HG02884 (cell line): Measurements from ENCODE around the gene TOMM70.
"Not testable (repeated sequence)": the region's sequence is repeated elsewhere in the genome, so short reads cannot be mapped to it uniquely, and the experiment has no call there.

ENCODE experiments used
- ATAC-seq: cut with Tn5 transposase; IDR thresholded peaks from one replicate; pipeline ENCODE4 v1.9.1; 2021; ENCODE audit warnings: mild to moderate bottlenecking, moderate library complexity; ENCODE audit not compliant: unreplicated experiment

The TOMM70 gene

DNA sequence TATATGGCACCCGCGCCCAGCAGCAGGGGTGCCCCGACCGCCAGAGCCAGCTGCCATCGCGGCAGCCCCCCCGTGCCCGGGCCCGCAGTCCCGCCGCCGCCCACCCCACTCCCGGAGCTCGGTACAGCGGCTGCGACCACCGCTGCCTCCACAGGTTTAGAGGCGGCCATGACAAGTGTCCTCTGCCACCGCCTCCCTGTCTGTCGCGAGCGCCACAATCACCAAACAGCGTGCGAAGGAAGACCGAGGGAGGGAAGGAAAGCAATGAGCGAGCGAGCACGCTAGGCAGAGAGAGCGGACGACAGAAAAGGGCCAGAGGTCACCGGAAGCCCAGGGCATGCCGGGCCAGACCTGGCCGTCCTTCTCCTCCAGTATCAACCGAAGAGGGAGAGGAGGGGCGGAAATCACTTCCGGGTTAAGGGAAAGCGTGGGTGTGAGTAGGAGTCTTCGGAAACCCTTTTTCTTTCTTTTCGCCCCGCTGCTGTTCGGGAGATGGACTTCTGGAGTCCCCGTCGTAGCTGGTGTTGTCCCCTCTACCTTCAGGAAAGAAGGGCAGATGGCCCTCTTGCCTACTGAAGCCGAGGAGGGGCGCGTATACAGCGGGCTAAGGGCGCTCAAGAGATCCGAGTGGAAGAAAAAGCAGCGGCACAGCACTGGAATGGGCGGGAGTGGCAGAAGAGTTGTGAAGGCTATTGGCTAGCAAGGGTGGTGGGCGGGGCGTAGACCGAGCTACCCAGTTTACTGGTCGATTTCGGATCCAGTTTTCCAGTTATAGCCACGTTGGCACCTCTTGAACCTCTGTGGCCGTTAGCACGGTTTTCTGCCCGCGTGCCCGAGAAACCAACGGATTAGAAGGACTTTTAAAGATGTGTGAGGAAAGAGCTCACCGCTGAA, at the start of gene TOMM70, which contains the start of gene LNP1:
Gene TOMM70, minus strand, starts transcription at position 310 of the 894 bp plus-strand sequence. Its CDS starts 140 bp downstream, at position 170.
Gene LNP1, plus strand, starts transcription at position 760 of the 894 bp plus-strand sequence. CDS start 28,191 bp downstream, outside the sequence.
- peak; percentile 90 for ATAC-seq

DNA sequence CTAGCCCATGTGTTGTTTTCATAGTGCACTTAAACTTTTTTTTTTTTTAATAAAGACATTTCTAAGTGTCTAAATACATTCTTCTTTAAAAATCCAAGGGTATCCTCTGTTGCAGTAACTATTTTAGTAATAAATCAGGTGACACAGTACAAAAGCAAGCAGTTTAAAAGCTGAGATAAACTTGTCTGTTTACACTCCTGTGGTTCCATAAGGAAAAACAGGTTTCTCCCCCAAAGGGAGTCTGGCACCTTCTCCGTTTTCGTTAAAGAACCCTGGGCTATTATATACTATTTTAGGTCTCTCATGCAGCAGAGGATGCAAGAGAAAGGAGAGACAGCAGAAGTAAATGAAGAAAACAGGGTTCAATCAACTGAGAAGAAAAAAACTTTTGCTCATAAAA, 48.3 kb upstream of the TOMM70 start:
- no peak for ATAC-seq

DNA sequence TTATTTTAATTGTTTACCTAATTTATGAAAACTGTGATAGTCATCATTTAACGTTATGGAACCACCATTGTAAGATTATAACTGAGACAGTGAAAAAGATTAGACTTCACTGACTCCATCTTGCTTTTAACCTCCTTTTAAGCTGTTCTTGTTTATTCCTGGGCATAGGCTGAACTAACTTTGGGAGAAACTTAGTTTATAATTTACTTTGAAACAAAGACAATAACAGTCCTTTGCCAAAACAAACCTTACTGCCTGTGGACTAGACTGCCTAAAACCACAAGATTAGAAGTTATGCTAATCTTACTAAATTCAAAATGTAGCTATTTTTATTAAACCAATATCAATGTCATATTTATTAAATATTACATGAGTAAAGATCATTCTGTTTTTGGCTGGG, 47.2 kb upstream of the TOMM70 start:
- ATAC-seq: no peak

DNA sequence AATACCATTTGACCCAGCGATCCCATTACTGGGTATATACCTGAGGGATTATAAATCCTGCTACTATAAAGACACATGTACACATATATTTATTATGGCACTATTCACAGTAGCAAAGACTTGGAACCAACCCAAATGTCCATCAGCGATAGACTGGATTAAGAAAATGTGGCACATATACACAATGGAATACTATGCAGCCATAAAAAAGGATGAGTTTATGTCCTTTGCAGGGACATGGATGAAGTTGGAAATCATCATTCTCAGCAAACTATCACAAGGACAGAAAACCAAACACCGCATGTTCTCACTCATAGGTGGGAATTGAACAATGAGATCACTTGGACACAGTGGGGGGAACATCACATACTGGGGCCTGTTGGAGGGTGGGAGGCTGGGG, 46.2 kb upstream of the TOMM70 start:
- ATAC-seq: not testable (repeated sequence)

DNA sequence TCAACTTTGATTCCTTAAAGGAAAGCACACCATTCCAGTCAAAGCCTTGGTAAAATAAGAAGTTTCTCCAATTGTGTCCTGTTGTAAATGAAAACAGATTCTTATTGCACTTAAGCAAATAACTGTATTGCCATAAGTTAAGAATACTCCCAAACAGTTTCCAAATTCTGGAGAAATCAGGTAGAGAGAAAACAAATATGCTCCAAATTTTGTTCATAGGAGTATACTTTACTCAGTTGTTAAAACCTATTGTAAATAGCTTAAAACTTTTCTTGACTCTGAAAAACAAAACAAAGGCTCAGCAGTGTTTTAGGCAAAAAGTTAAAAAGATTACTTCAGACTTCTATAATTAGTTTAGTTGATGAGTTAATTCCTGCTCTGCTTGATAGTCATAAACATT, 42.8 kb upstream of the TOMM70 start:
- no peak for ATAC-seq

DNA sequence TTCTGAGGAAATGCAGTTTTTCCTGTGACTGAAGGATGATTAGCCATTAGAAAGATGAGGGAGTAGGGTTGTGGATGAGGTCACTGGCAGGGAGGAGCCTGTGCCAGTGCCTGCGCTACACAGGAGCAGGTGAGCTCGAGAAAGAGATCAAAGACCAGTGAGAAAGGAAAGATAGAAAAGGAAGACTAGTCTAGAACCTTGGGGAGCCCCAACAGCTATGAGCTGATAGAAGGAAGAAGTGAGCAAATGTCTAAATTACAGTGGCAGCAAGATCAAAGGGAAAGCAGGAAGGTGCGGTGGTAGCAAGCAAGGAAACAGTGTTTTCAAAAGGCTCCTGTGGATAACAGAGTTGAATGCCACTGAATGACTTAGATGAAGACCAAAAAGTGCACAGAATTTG, 40.0 kb upstream of the TOMM70 start:
- no peak for ATAC-seq

DNA sequence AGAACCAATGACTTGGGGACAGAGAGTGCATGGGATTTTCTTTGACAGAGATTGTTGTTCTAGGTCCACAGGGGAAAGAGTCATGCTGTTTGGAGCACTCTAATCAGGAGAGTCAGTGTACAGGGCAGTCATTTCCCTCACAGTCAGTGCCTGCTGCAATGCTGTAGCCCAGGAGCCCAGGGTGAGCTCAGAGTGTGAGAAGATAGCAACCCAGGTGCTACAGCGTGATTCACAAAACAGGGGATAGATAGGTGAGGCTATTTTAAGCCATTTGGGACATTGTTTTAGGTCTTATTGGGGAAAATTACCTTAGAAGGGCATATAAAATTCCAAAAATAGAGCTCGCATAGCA, 37.7 kb upstream of the TOMM70 start:
- ATAC-seq: no peak

DNA sequence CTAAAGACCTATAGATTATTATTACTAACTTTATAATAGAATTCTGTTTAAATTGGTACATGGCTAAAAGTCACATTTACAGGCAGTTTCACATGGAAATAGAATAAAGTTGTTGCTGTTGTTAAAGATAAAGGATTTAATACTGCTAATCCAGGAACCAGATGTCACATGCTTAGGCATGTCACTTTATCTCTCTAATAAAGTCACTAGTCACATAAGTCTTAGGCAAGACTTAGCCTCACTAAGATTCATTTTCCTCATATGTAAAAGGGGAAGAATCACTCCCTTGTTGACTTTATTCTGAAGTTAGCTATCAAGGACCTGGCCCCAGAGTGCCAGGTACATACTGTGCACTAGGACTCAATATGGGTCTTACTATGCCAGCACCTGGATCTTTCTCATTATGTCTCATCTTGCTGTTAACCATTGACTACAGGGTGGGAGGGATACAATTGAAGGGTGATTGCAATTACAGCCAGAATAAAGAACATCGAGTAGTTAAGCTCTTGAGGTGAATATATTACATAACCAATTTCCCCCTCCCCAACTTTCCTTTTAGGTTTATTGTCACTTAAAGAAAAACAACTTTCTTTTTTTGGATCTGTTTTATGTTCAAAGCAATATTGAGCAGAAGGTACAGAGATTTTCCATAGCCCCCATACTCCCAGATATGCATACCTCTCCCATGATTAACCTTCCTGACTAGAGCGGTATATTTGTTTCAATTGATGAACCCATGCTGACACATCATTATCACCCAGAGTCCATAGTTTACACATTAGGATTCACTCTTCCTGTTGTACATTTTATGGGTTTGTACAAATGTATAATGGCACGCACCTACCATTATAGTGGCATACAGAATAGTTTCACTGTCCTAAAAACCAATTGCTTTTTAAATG, 37.1 kb upstream of the TOMM70 start:
- ATAC-seq: no peak

DNA sequence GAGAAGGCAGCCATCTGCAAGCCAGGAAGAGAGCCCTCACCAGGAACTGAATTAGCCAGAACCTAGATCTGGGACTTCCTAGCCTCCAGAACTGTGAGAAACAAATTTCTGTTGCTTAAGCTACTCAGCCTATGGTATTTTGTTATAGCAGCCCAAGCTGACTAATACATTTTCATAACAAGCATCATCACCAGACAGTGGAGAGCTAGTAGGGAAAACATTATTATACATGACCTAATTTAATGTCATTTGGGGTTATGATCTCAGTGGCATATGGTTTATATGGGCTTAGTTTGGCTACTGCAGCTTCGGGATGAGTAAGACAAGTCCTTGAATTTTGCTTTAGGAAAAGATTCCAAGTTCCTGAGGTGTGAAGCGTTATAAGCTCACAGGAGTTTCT, 36.1 kb upstream of the TOMM70 start:
- no peak for ATAC-seq

DNA sequence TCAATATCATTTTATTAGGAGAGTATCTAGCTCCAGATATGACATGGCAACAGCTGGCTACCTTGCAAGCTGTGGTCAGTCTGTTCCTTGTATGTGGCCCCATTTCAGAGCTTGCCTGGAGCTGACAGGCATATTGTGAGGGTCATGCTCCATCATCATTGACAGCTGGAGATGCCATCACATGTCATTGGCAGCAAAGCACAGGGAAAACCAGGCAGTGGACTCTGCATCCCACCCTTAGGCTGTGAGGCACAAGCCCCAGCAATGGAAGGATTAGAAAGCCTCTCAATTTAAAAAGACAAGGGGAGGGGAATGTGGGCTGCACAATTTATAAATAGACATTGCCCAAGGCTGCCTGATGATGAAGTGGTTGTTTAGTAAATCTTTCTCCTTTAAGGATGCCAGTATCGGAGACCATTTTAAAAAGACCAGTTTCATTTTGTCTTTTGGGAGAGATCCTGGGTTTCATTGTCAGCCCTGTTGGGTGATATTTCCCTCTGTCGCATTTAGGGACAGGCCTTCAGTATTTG, 28.4 kb upstream of the TOMM70 start:
- ATAC-seq: no peak

DNA sequence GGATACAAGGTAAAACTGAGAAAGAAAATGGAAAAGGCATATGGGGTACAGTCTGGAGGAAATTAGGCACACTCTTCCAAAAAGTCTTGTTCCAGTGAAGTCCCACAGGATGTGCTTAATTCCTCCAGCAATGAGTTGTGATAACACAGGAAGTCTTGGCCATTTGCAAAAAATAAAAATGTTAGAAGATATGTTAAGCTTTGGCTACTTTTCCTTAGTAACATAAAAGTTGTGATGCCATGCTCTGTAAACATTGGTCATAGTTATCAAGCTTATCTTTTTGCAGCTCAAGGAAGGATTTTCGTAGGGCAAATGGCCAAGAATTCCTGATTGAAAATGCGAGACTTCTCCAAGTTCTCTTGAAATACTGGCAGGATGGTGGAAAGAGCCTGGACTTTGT, 26.8 kb upstream of the TOMM70 start:
- ATAC-seq: no peak

DNA sequence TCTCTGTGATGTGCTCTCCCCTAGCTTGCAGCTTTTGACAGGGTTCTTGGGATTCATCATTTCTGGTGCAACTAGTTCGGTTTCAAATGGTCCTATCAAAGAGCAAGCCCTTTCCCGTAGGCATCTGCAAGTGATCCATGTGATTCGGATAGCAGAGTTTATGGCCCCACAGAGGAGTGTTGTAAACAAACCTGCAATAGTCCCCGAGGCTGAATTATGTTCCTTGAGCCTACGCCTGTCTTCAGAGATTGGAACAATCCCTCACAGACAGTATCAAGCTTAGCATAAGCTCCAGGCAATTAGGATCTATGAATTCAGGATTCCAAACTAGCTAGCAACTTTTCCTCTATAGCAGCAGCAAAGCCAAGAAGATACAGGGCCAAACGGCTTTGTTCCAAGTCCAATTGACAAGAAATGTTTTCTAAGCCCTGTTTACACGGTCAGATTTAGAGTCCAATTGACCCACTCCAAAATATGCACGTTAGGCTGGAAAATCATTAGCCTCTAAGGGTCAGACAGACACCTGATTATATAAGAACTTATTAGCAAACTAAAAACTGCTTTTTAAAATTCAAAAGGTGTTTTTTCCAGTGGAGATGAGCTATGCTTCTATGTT, 25.3 kb upstream of the TOMM70 start:
- no peak for ATAC-seq

DNA sequence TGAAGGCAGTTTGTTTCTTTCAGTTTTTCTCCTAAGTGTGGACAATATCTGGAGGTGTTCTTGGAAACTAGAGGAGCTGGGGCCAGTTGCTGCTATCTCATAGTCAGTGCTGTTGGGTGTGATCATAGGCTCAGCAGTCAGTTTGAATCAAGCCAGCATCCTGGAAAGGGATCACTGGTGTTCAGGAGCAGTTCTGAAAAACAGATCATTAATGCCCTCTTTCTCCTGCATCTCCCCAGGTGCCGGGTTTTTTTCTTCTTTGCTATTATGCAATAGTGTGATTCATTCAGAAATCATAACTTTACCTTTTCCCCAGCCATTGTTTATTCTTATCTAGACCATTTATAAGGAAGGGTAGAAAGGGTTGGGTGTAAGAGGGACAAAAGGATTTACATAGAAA, 24.4 kb upstream of the TOMM70 start:
- no peak for ATAC-seq

DNA sequence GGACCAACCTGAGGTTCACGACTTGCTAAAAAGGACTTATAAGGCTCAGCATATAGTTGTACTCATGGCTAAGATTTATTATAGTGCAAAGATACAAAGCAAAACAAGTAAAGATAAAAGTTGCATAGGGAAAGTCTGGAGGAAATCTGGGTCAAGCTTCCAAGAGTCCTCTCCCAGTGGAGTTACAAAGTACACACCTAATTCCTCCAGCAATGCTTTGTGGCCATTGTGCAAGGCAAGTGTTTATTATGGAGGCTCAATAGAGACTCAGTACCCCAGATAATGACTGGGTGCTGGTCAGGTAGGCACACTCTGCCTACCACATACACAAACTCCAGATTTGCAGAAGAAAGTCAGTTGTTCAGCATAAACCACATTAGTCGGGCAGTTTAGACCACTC, 23.4 kb upstream of the TOMM70 start:
- ATAC-seq: no peak

DNA sequence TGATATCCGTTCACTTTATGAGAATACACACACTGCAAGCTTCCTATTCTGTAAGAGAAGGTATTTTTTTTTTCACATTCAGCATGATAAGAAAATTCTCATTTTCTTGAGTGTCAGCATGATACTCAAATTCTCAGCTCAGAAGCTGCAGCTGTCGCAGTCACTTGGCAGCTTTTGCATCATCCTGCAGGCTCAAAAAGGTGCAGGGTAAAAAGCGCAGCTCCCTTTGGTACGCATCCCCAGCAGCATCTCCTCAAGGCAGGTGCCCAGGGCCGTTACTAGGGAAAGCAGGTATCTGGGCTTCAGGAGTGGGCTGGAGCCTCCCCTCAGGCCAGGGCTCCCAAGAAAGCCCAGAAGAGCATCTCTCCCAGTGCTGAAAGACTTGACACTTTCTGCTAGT, 22.7 kb upstream of the TOMM70 start:
- ATAC-seq: no peak

DNA sequence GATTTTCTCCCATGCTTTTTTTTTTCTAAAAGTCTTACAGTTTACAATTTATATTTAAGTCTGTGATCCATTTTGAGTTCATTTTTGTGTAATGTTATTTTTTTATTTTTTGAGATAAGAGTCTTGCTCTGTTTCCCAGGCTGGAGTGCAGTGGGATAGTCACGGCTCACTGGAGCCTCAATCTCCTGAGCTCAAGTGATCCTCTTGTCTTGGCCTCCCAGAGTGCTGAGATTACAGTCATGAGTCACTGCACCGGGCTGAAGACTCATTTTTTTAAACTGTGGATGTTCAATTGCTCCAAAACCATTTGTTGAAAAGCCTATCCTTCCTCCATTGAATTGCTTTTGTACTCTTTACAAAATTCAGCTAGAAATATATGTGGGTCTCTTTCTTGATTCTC, 20.0 kb upstream of the TOMM70 start:
- ATAC-seq: no peak

DNA sequence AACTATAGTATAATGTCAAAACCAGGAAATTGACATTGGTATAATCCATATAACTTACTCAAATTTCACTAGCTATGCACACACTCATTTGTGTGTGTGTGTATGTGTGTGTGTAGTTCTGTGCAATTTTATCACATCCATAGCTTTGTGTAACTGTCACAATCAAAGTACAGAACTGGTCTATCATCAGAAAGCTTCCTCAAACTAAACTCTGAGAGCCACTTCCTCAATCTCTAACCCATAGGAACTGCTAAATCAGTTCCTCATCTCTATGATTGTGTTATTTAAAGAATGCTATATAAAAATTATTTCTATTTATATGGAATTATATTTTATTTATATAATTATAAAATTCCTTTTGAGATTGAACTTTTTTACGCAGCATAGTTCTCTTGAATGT, 18.5 kb upstream of the TOMM70 start:
- ATAC-seq: no peak

DNA sequence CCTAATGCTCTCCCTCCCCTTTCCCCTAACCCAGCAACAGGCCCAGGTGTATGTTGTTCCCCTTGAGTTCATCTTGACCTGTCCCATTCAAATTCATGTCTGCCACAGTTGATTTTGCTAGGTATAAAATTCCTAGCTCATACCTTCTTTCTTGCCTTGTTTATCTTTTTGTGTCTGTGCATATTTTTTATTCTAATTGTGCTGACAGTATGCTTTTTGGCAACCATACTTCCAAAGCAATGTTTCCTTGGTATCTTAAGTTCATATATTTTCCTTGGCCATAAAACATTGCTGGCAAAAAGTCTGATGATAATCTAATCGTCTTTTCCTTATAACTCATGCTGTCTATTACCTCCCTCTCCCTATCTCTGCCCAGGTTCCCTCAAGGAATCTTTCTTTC, 16.0 kb upstream of the TOMM70 start:
- ATAC-seq: no peak

DNA sequence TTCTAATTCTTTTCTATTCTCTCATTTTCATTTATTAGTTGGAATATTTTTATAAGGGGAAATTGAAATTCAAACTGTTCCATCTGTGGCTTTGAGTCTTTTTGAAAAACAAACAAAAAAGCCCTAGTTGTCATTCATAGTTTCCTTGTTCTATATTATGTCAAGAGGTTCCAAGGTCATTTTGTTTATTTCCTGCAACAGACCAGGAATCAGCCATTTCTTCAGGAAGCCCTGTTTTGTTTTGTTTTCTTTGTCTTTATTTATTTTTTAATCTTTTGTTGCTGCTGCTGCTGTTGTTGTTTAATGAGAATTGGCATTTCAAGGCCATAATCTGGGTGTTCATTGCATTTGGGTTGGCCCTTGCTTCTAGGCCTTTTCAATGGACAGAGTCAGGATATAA, 15.3 kb upstream of the TOMM70 start:
- no peak for ATAC-seq

DNA sequence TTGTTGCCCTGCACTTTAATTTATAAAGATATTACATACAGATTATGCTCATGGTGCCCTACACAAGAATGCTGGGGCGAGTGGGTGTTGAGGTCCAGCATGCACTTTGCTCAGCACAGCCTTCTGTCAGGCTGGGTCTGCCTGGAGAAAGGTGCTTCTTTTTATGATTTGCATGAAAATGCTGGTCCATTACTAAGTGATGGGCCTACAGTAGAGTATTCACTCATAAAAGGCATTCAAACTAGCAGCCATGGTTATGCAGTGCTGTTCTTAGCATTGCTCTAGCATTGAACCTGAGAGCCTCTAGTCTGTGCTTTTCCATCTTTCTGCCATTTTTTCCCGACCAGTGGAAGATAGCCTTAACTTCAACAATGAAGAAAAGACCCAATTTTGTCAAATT, 12.7 kb upstream of the TOMM70 start:
- ATAC-seq: no peak

DNA sequence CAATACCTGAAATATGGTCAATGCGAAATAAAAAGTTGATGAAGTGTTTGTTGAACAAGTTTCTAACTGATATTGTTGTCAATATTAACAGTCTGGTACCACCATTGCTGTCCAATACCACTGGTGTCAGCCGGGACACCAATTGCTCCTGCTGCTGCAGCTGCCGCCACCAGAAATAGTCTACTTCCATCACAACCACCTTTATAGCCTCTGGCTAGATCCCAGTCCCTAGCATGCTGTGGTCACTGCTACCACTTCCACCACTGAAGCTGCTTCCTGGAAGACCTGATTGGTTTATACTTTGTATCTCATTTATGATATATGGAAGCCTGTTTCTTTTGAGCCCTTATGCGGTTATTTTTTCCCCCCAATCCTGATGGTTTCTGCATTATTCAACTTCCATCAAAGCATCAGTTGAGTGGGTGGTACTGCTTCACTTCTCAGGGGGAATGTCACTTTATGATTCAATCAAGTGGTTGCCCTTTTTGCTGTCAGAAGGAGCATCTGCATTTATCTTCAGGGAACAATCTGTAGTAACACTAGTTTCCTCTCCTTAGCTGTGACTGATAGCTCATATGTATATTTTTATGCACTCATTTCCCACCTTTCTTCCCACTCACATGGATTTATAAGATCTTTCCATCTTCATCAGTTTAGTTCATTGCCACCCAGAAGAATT, 12.2 kb upstream of the TOMM70 start:
- ATAC-seq: no peak
